ENCODE measurements around the gene BAZ1A. TPM values are rescaled to one million over a fixed set of nuclear protein-coding genes. Genes with fewer than 3 reads are reported as not detected.

Gene BAZ1A
- total and polyA plus RNA-seq, 2 experiments from 2014 or later = 24.2 to 26.8 TPM

DNA sequence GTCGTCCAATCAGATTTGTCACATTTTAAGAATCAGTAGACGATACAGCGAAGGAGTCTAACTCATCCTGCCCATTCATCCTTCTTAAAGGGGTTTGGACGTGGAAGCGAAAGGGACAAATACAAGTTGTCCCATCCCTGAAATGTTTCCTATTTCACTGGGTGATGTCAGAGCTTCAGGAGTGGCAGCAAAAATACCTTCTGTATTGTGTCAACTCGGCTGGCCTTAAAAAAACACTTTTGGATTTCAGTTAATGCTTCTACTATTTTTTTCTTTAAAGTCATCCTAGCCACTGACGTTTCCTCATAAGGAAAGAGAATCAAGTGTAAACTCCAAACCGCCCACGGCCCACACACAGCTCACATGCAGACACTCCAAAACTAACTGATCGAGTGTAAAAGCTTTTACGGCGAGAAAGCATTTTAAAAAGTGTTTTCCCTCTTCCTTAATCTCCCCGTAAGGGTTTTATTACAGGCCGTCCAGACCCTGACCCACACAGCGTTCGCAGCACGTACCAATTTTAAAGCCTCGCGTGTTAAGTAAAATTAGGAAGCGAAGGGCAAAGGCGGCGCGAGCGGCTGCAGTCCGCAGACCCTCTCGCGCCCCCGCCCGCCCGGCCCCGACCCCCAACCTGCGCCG is 161.4 kb downstream of the BAZ1A start:
- Mint-ChIP-seq H3K27me3 (ENCODE audit: insufficient read depth, low read depth, poor library complexity) (peaks cover 4% of the 10 kb centered on the region), H3K4me3 (peak overlapping the region; percentile 91), H3K36me3 (ENCODE audit: low read depth) (peaks cover 12% of the 10 kb centered on the region), H3K4me1 (peaks cover 8% of the 10 kb centered on the region; the same call in 2 of the 3 replicates), H3K9me3 (no peaks in the 10 kb centered on the region), H3K27ac (peak overlapping the region; percentile 90)
- ATAC-seq = no peak; the same call in 2 of the 3 replicates
- TF ChIP-seq EZH2 (IDR thresholded peaks at IDR 0.05; ENCODE audit: low read depth, unreplicated experiment) (no peak), JUNB (IDR thresholded peaks at IDR 0.05; ENCODE audit: unreplicated experiment) (no peak), CREB1 (CRISPR knock-in tag; IDR thresholded peaks at IDR 0.05; ENCODE audit: low read depth) (no peak), NANOG (IDR thresholded peaks at IDR 0.05; ENCODE audit: borderline replicate concordance) (no peak), ZNF331 (CRISPR knock-in tag; IDR thresholded peaks at IDR 0.05; ENCODE audit: low read depth) (no peak), POLR2AphosphoS5 (IDR thresholded peaks at IDR 0.05; ENCODE audit: low read depth) (no peak), ZNF114 (CRISPR knock-in tag; IDR thresholded peaks at IDR 0.05) (no peak)
- TF ChIP-seq, protein P1, sequence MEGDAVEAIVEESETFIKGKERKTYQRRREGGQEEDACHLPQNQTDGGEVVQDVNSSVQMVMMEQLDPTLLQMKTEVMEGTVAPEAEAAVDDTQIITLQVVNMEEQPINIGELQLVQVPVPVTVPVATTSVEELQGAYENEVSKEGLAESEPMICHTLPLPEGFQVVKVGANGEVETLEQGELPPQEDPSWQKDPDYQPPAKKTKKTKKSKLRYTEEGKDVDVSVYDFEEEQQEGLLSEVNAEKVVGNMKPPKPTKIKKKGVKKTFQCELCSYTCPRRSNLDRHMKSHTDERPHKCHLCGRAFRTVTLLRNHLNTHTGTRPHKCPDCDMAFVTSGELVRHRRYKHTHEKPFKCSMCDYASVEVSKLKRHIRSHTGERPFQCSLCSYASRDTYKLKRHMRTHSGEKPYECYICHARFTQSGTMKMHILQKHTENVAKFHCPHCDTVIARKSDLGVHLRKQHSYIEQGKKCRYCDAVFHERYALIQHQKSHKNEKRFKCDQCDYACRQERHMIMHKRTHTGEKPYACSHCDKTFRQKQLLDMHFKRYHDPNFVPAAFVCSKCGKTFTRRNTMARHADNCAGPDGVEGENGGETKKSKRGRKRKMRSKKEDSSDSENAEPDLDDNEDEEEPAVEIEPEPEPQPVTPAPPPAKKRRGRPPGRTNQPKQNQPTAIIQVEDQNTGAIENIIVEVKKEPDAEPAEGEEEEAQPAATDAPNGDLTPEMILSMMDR (conservative IDR thresholded peaks at IDR 0.05; ENCODE audit: low read depth in 2 of 2) = no peak
- Histone ChIP-seq H2AFZ (peak overlapping the region; percentile 96), H3K79me2 (replicated peaks; ENCODE audit: insufficient read depth) (peaks cover 13% of the 10 kb centered on the region; the same call in 1 of the 2 replicates), H3K9me2 (ENCODE audit: insufficient read depth) (no peaks in the 10 kb centered on the region), H3K36me3 (ENCODE audit: insufficient read depth) (0 out of 2 replicates have a peak, but pooled peaks cover 5% of the 10 kb centered on the region), H3K27me3 (ENCODE audit: insufficient read depth) (peaks cover 12% of the 10 kb centered on the region), H4K20me1 (replicated peaks; ENCODE audit: insufficient read depth) (no peaks in the 10 kb centered on the region), H3K4me2 (peak overlapping the region; percentile 92), H3K4me3 (peak overlapping the region; percentile 95), H3F3A (replicated peaks; ENCODE audit: low read depth) (no peaks in the 10 kb centered on the region), H3K4me1 (ENCODE audit: insufficient read depth) (peaks cover 10% of the 10 kb centered on the region; the same call in 1 of the 2 replicates), H3K27ac (ENCODE audit: low read depth) (peak overlapping the region; percentile 90; the same call in 1 of the 2 replicates)
- peak; percentile 33 for DNase-seq (ENCODE audit: low spot score)

DNA sequence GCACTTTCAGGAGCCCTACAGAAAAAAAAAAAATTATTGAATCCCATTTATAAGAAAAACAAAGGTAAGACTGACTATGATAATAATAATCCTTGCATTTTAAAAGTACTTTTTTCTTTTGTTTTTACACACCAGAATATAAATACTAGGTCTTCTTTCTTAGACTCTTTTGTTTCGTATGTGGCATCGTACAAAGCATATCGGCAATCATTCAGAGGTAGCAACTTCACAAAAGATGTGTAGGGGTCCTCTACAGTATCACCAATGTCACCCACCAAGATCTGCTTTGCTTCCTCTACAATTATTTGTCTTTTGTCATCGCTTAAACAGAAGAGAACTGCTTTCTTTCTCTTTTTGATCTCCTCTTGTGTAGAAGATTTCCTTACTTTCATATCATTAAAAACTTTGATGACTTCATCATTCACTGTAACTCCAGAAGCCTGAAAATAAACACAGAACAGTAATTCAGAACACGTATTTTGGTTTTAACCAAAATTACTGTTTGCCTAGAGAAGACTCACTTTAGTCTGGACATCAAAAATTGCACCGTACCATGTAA is 162.0 kb downstream of the BAZ1A start:
- peaks cover 8% of the 10 kb centered on the region; the same call in 2 of the 3 replicates for H3K4me1 Mint-ChIP-seq
- Histone ChIP-seq H3K4me1 (ENCODE audit: insufficient read depth) (peaks cover 10% of the 10 kb centered on the region; the same call in 1 of the 2 replicates), H3K9me2 (ENCODE audit: insufficient read depth) (no peaks in the 10 kb centered on the region), H4K20me1 (replicated peaks; ENCODE audit: insufficient read depth) (no peaks in the 10 kb centered on the region), H3K4me2 (peak overlapping the region; percentile 92), H3K27me3 (ENCODE audit: insufficient read depth) (peaks cover 12% of the 10 kb centered on the region), H3K79me2 (replicated peaks; ENCODE audit: insufficient read depth) (peaks cover 13% of the 10 kb centered on the region; the same call in 1 of the 2 replicates), H3K4me3 (peak overlapping the region; percentile 95), H3K27ac (ENCODE audit: low read depth) (no peak overlapping the region), H3F3A (replicated peaks; ENCODE audit: low read depth) (no peaks in the 10 kb centered on the region), H2AFZ (no peak overlapping the region), H3K36me3 (ENCODE audit: insufficient read depth) (0 out of 2 replicates have a peak, but pooled peaks cover 5% of the 10 kb centered on the region)
- ATAC-seq (no peak), DNase-seq (ENCODE audit: low spot score) (no peak)
- TF ChIP-seq NANOG (IDR thresholded peaks at IDR 0.05; ENCODE audit: borderline replicate concordance) = no peak
- TF ChIP-seq ZNF331 (CRISPR knock-in tag; IDR thresholded peaks at IDR 0.05; ENCODE audit: low read depth) = no peak
- H3K27ac Mint-ChIP-seq = no peak overlapping the region
- peaks cover 4% of the 10 kb centered on the region for H3K27me3 Mint-ChIP-seq (ENCODE audit: insufficient read depth, low read depth, poor library complexity)
- peak overlapping the region; percentile 91 for H3K4me3 Mint-ChIP-seq
- H3K36me3 Mint-ChIP-seq (ENCODE audit: low read depth) = peaks cover 12% of the 10 kb centered on the region
- no peaks in the 10 kb centered on the region for H3K9me3 Mint-ChIP-seq
